CD4-positive, CD25-positive, alpha-beta regulatory T cell (primary cell): ENCODE data around the gene HES7. TPM values are rescaled to one million over a fixed set of nuclear protein-coding genes. Genes with fewer than 3 reads are reported as not detected.
"Not testable (repeated sequence)": the region's sequence is repeated elsewhere in the genome, so short reads cannot be mapped to it uniquely, and the experiment has no call there.

ENCODE experiments used
- ATAC-seq, 2 donors: fragments of 150-1000 bp; cut with Tn5 transposase; one replicate each; pipeline ENCODE4 v1.10.0; 2021; ENCODE audit warnings: low read depth in 2 of 2, moderate number of reproducible peaks in 2 of 2, moderate library complexity in 1 of 2
- DNase-seq, 3 donors: peaks; one replicate each; pipeline versions ENCODE4 v3.0.0 to v3.0.0-alpha.2; 2012 to 2022; ENCODE audit warnings: mixed read lengths in 1 of 3
- H3K27ac ChIP-seq: one replicate; pipeline ENCODE4 v1.7.0; 2013; ENCODE audit warnings: mild to moderate bottlenecking, low read length; ENCODE audit not compliant: insufficient read depth, poor library complexity, severe bottlenecking
- H3K27me3 ChIP-seq: one replicate; pipeline ENCODE4 v1.7.0; 2013; ENCODE audit warnings: low read length; ENCODE audit not compliant: control insufficient read depth, insufficient read depth
- H3K36me3 ChIP-seq: one replicate; pipeline ENCODE4 v1.7.0; 2013; ENCODE audit warnings: mild to moderate bottlenecking, low read length, moderate library complexity; ENCODE audit not compliant: control insufficient read depth, insufficient read depth
- H3K4me1 ChIP-seq: 2 replicates; pipeline ENCODE4 v1.7.0; 2013; ENCODE audit warnings: mild to moderate bottlenecking, low read length; ENCODE audit not compliant: insufficient read depth, control insufficient read depth, poor library complexity, severe bottlenecking
- H3K4me3 ChIP-seq: one replicate; pipeline ENCODE4 v1.7.0; 2013; ENCODE audit warnings: low read depth, mild to moderate bottlenecking, low read length, moderate library complexity
- H3K9me3 ChIP-seq, 2 experiments: 1 replicate in 1 of 2; 2 replicates in 1 of 2; pipeline ENCODE4 v1.7.0; 2013; ENCODE audit warnings: low read length in 2 of 2, mild to moderate bottlenecking in 1 of 2, moderate library complexity in 1 of 2; ENCODE audit not compliant: control insufficient read depth in 2 of 2
- H3K27ac Mint-ChIP-seq, 3 donors: one replicate each; pipeline ENCODE4 v1.8.0; 2020 to 2022; ENCODE audit warnings: mild to moderate bottlenecking in 3 of 3, mixed read lengths in 3 of 3, moderate library complexity in 2 of 3
- H3K27me3 Mint-ChIP-seq: one replicate; pipeline ENCODE4 v1.8.0; 2022; ENCODE audit warnings: mild to moderate bottlenecking, mixed read lengths
- H3K36me3 Mint-ChIP-seq: one replicate; pipeline ENCODE4 v1.8.0; 2020; ENCODE audit warnings: mixed read lengths
- H3K4me1 Mint-ChIP-seq, 4 donors: one replicate each; pipeline ENCODE4 v1.8.0; 2020 to 2022; ENCODE audit warnings: mixed read lengths in 4 of 4, mild to moderate bottlenecking in 1 of 4
- H3K4me3 Mint-ChIP-seq, 4 donors: one replicate each; pipeline ENCODE4 v1.8.0; 2020 to 2022; ENCODE audit warnings: mild to moderate bottlenecking in 4 of 4, mixed read lengths in 4 of 4, moderate library complexity in 3 of 4
- H3K9me3 Mint-ChIP-seq, 7 donors: one replicate each; pipeline ENCODE4 v1.8.0; 2020 to 2022; ENCODE audit warnings: mixed read lengths in 7 of 7, mild to moderate bottlenecking in 3 of 7, moderate library complexity in 2 of 7
- polyA plus RNA-seq, 4 donors: library from polyadenylated mRNA; unstranded; fragments of 300-500 nt; fragmentation: Illumina TruSeq; gene quantifications; one replicate each; pipeline ENCODE4 v1.2.3, GENCODE V29; 2021
- total RNA-seq: library from RNA; stranded (reverse); gene quantifications from one replicate; pipeline ENCODE4 v1.2.3, GENCODE V29; 2022

Gene HES7
- total RNA-seq: not detected
- polyA plus RNA-seq: not detected

DNA sequence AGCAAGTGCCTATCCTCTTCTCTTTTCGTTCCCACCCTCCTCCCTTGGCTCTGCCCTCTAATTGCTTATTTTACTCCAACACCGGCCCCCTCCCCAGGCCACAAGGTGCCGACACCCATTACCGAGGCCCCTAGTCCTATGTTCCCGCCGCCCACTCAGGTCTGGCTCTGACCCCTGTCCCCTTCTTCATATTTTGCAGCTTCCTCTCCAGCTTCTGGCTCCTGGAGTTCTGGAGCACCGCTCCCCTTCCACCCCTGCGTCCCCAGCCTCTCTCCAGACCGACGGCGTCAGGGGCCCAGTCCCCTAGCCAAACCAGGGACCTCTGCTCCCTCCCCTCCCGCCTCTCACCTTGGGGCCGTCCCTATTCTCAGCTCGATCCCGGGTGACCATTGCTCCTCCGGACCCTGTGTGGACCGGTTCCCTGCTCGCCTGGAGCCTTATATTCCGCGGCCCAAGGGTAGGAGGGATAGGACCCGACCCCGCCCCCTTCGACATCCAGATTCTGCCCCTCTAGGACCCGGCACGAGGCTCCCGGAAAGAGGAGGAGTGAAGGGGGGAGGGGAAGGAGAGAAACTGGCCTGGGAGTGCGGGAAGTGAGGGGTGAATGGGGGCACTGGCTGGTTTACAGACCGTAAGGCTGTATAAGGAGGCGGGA, at the start of gene HES7:
Gene HES7 (minus strand): TSS at position 412 of the 655 bp plus-strand sequence. CDS start 22 bp downstream, at position 390.
- Mint-ChIP-seq H3K4me1 (peaks cover 34 to 75% (median 57%) of the 10 kb centered on the region in 4 donors), H3K27ac (peak within 1 kb of the TSS; percentile 91 to 99 (median 93)), H3K36me3 (peaks cover 6% of the 10 kb centered on the region), H3K9me3 (peaks cover 0 to 21% (median 0%) of the 10 kb centered on the region in 7 donors), H3K4me3 (peak within 1 kb of the TSS; percentile 89 to 98 (median 93)), H3K27me3 (peaks cover 73% of the 10 kb centered on the region)
- ATAC-seq (no peak), DNase-seq (no peak)
- H3K27me3 ChIP-seq: peaks cover 7% of the 10 kb centered on the region
- H3K27ac ChIP-seq: no peak within 1 kb of the TSS
- H3K4me1 ChIP-seq: peaks cover 75% of the 10 kb centered on the region
- H3K4me3 ChIP-seq: peak within 1 kb of the TSS; percentile 75
- H3K36me3 ChIP-seq: no peaks in the 10 kb centered on the region
- H3K9me3 ChIP-seq: no peaks in the 10 kb centered on the region

DNA sequence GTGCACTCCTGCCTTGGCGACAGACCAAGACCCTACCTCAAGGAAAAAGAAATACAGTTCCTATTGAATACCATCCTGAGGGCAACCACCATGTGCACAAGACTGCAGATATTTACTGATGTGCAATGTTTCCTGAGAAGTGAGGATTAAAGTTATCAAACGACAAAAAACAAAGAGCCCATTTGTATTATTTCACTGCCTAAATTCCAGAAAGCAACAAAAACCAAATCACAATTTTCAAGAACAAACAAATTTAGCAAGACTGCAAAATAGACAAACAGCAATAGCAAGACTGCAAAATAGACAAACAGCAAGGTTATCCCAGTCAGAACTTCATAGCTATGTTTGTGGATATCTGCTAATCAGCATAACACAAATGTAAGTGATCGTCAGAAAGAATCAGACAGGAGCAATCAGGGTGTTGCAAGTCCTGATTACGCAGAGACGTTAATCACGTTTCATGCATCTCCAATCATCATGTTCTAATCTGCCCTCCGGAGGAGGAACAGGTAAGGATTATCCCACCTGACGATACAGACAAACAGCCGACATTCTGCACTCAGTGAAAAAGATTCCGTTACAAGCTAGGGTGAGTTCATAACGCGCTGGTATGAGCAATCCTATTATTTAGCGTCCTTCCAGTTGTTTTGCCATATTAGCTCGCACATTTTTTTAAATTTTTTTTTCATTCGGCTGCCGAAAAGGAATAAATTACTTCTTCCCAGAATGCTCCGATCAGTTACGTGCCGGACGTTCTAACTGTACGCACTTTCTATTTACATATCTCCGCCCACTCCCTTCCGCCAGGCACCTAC, 49.4 kb upstream of the HES7 start:
- peak; percentile 87 to 89 for ATAC-seq
- Histone ChIP-seq H3K36me3 (no peaks in the 10 kb centered on the region), H3K27ac (peak overlapping the region; percentile 97), H3K9me3 (no peaks in the 10 kb centered on the region), H3K4me3 (peak overlapping the region; percentile 97), H3K4me1 (peaks cover 33% of the 10 kb centered on the region), H3K27me3 (no peaks in the 10 kb centered on the region)
- Mint-ChIP-seq H3K9me3 (peaks cover 0 to 3% (median 0%) of the 10 kb centered on the region in 7 donors), H3K36me3 (no peaks in the 10 kb centered on the region), H3K27ac (peak overlapping the region; percentile 99 to 100 (median 100)), H3K4me3 (peak overlapping the region; percentile 84 to 94 (median 86)), H3K4me1 (peaks cover 14 to 60% (median 28%) of the 10 kb centered on the region in 4 donors), H3K27me3 (no peaks in the 10 kb centered on the region)
- DNase-seq: peak; percentile 74 to 95 (median 93)

DNA sequence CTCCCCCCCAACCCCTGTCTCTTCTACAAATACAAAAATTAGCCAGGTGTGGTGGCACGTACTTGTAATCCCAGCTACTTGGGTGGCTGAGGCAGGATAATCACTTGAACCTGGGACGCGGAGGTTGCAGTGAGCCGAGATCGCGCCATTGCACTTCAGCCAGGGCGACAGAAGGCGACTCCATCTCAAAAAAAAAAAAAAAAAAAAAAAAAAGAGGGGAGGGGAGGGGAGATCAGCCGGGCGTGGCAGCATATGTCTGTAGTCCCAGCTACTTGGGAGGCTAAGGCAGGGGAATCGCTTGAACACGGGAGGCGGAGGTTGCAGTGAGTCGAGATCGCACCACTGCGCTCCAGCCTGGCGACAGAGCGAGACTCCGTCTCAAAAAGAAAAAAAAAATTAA, 46.3 kb upstream of the HES7 start:
- not testable (repeated sequence) for H3K9me3 ChIP-seq, DNase-seq, H3K27ac Mint-ChIP-seq, H3K4me3 ChIP-seq, H3K27me3 Mint-ChIP-seq, H3K27me3 ChIP-seq, H3K4me3 Mint-ChIP-seq, H3K9me3 Mint-ChIP-seq, ATAC-seq, H3K36me3 Mint-ChIP-seq, H3K27ac ChIP-seq, H3K36me3 ChIP-seq
- peaks cover 10 to 46% (median 21%) of the 10 kb centered on the region in 4 donors for H3K4me1 Mint-ChIP-seq
- H3K4me1 ChIP-seq: peaks cover 20% of the 10 kb centered on the region

DNA sequence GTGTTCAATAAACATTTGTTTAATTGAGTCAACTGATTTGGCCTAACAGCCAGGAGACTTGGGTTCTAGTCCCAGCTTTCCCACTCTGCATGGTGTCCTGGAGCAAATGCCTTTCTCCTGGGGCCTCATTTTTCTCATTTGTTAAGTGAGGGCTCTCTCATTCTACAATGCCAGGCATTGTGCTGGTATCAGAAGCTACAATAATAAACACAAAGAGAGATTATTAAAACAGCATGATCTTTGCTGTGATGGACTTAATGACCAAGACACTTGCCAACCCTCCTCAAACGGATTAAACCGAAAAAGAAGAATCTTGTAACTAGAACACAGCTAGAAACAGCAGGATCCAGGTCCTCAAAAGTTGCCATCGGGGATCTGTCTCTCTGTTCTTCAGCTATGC, 43.6 kb upstream of the HES7 start:
- H3K4me1 Mint-ChIP-seq: peaks cover 0 to 42% (median 13%) of the 10 kb centered on the region in 4 donors
- H3K27ac Mint-ChIP-seq: no peak overlapping the region
- peaks cover 4% of the 10 kb centered on the region for H3K27me3 Mint-ChIP-seq
- ATAC-seq: no peak
- H3K27ac ChIP-seq: no peak overlapping the region
- peaks cover 26% of the 10 kb centered on the region for H3K4me1 ChIP-seq
- no peak overlapping the region for H3K4me3 ChIP-seq
- H3K9me3 Mint-ChIP-seq: no peaks in the 10 kb centered on the region
- H3K4me3 Mint-ChIP-seq: peak overlapping the region in 1 of 4 donors; percentile 13
- H3K27me3 ChIP-seq: no peaks in the 10 kb centered on the region
- no peaks in the 10 kb centered on the region for H3K36me3 Mint-ChIP-seq
- no peaks in the 10 kb centered on the region for H3K36me3 ChIP-seq
- no peak for DNase-seq
- no peaks in the 10 kb centered on the region for H3K9me3 ChIP-seq

DNA sequence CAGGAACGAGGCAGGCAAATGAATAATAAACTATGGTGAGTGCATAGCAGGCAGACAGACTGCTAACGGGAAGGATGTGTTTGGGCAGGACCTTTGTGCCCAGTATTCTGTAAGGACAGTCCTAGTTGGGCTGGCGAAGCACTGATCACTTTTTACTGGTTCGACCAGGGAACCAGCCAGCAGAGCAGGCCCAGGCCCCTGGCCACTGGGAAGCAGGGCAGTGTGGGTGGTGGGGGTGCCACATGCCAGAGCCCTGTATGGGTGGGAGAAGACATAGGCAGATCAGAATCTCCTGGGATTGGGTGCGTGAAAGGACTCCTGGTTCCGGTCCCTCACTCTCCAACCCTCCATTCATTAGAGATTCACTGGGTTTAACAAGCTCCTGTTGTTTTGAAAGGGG, 42.8 kb upstream of the HES7 start:
- H3K9me3 Mint-ChIP-seq: no peaks in the 10 kb centered on the region
- Histone ChIP-seq H3K9me3 (no peaks in the 10 kb centered on the region), H3K4me1 (peaks cover 31% of the 10 kb centered on the region), H3K36me3 (no peaks in the 10 kb centered on the region), H3K4me3 (no peak overlapping the region), H3K27ac (no peak overlapping the region), H3K27me3 (no peaks in the 10 kb centered on the region)
- no peak overlapping the region for H3K27ac Mint-ChIP-seq
- H3K4me3 Mint-ChIP-seq: peak overlapping the region in 2 of 4 donors; percentile 52 to 81
- no peak for ATAC-seq
- DNase-seq: no peak
- H3K27me3 Mint-ChIP-seq: peaks cover 4% of the 10 kb centered on the region
- H3K4me1 Mint-ChIP-seq: peaks cover 0 to 41% (median 12%) of the 10 kb centered on the region in 4 donors
- H3K36me3 Mint-ChIP-seq: peaks cover under 1% of the 10 kb centered on the region

DNA sequence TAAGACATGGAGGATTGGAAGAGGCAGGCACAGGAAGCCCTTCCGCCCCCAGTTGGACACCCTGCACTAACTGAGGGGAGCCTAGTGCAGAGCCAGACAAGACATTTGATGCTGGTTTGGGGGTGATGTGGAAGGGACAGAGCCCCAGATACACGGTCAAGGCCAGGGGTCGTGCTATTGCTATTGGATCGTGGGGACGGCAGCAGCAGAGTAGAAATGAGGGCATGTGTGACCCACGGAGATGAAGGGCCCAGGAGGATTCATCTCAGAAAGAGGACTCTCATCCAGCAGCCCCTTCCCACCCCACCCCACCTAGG, 40.9 kb upstream of the HES7 start:
- ATAC-seq: peak; percentile 24 to 26

DNA sequence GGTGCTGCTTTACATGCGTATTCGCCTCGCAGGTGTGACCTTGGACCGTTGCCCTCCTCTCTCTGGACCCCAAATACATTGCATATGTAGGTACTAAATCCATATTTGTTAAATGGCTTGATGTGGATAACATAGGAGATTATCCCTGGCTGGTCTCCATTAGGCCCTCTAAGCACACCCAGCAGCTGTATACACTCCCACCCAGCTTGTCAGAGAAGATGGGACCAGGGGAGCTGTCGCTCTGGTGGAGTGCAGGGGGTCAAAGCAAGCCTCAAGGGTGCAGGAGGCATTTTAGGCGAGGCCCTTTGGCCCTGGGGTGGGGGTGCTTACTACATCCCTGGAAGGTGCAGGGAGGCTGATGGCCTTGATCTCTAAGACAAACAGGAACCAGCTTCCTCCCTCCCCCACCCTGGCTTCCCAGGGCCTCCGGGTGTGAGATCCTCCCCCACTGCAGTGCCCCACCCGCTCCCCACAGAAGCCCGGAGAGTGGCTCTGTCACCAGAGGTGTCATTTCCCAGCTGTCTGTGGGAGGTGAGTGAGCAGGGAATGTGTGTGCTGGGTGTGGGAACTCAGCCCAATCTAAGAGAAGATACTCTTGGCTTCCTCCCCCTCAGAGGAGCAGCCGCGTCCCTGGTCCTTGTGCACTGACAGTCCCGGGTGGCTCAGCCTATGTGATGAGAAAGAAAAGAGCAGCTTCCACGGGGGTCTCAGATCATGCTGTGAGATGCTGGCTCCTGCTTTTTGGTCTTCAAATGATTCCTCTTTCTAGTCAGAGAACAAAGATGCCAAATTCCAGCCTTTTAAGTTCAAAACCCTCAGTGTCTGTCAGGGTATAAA, 40.3 kb upstream of the HES7 start:
- Mint-ChIP-seq H3K27me3 (peaks cover 4% of the 10 kb centered on the region), H3K9me3 (peaks cover 0 to 1% (median 0%) of the 10 kb centered on the region in 7 donors), H3K36me3 (peaks cover 19% of the 10 kb centered on the region), H3K4me1 (peaks cover 0 to 62% (median 26%) of the 10 kb centered on the region in 4 donors), H3K4me3 (peak overlapping the region; percentile 73 to 93 (median 90)), H3K27ac (peak overlapping the region; percentile 96 to 97 (median 97))
- H3K27ac ChIP-seq: peak overlapping the region; percentile 98
- H3K9me3 ChIP-seq: no peaks in the 10 kb centered on the region
- ATAC-seq (peak; percentile 34 to 48), DNase-seq (peak in 2 of 3 donors; percentile 50 to 87)
- H3K4me1 ChIP-seq: peaks cover 57% of the 10 kb centered on the region
- no peaks in the 10 kb centered on the region for H3K27me3 ChIP-seq
- H3K36me3 ChIP-seq: peaks cover 22% of the 10 kb centered on the region
- H3K4me3 ChIP-seq: peak overlapping the region; percentile 65

More for the DNA sequence above, 40.9 kb upstream of the HES7 start:
- Mint-ChIP-seq H3K27ac (peak overlapping the region; percentile 96 to 97 (median 97)), H3K9me3 (peaks cover 0 to 1% (median 0%) of the 10 kb centered on the region in 7 donors), H3K4me3 (peak overlapping the region; percentile 73 to 93 (median 90)), H3K27me3 (peaks cover 4% of the 10 kb centered on the region), H3K36me3 (peaks cover 19% of the 10 kb centered on the region), H3K4me1 (peaks cover 0 to 56% (median 26%) of the 10 kb centered on the region in 4 donors)
- Histone ChIP-seq H3K4me1 (peaks cover 51% of the 10 kb centered on the region), H3K4me3 (peak overlapping the region; percentile 65), H3K9me3 (no peaks in the 10 kb centered on the region), H3K36me3 (peaks cover 17% of the 10 kb centered on the region), H3K27me3 (no peaks in the 10 kb centered on the region), H3K27ac (peak overlapping the region; percentile 98)
- DNase-seq: peak in 1 of 3 donors; percentile 75
